Measurements from ENCODE around the gene LRRC52.

LRRC52 gene

GRCh38 chr1:165537356-165538109, 6.3 kb upstream of the LRRC52 start:
- no peak for DNase-seq (ENCODE audit: low spot score)

GRCh38 chr1:165539306-165539705, 4.5 kb upstream of the LRRC52 start:
- DNase-seq (ENCODE audit: low spot score) = no peak

GRCh38 chr1:165539908-165540307, 3.9 kb upstream of the LRRC52 start:
- DNase-seq (ENCODE audit: low spot score) = no peak

GRCh38 chr1:165542015-165542631, 1.7 kb upstream of the LRRC52 start:
- DNase-seq (ENCODE audit: low spot score) = no peak

- no peak for DNase-seq (ENCODE audit: low spot score)
Measured at GRCh38 chr1:165542647-165543046, 1.2 kb upstream of the LRRC52 start.

GRCh38 chr1:165544996-165545395, 1.2 kb downstream of the LRRC52 start:
- DNase-seq (ENCODE audit: low spot score) = no peak

GRCh38 chr1:165545974-165546373, 2.2 kb downstream of the LRRC52 start:
- DNase-seq (ENCODE audit: low spot score) = no peak

GRCh38 chr1:165549973-165550372, 6.2 kb downstream of the LRRC52 start:
- no peak for DNase-seq (ENCODE audit: low spot score)

GRCh38 chr1:165551469-165551868, 7.7 kb downstream of the LRRC52 start:
- no peak for DNase-seq (ENCODE audit: low spot score)

- DNase-seq (ENCODE audit: low spot score) = no peak
Measured at GRCh38 chr1:165560883-165561656, 17.3 kb downstream of the LRRC52 start.

GRCh38 chr1:165562571-165562970, 18.8 kb downstream of the LRRC52 start:
- no peak for DNase-seq (ENCODE audit: low spot score)

GRCh38 chr1:165563551-165563950, 19.8 kb downstream of the LRRC52 start:
- DNase-seq (ENCODE audit: low spot score) = no peak

GRCh38 chr1:165564561-165564960, 20.8 kb downstream of the LRRC52 start:
- DNase-seq (ENCODE audit: low spot score) = no peak

- no peak for DNase-seq (ENCODE audit: low spot score)
Measured at GRCh38 chr1:165565751-165566490, 22.1 kb downstream of the LRRC52 start.

GRCh38 chr1:165570078-165570477, 26.3 kb downstream of the LRRC52 start:
- DNase-seq (ENCODE audit: low spot score) = no peak

- DNase-seq (ENCODE audit: low spot score) = no peak
Measured at GRCh38 chr1:165573787-165574186, 30.0 kb downstream of the LRRC52 start.

- no peak for DNase-seq (ENCODE audit: low spot score)
Measured at GRCh38 chr1:165574295-165574694, 30.5 kb downstream of the LRRC52 start.

GRCh38 chr1:165575468-165576099, 31.8 kb downstream of the LRRC52 start:
- no peak for DNase-seq (ENCODE audit: low spot score)

GRCh38 chr1:165576536-165576935, 32.7 kb downstream of the LRRC52 start:
- DNase-seq (ENCODE audit: low spot score) = no peak

GRCh38 chr1:165577707-165578106, 33.9 kb downstream of the LRRC52 start:
- no peak for DNase-seq (ENCODE audit: low spot score)

GRCh38 chr1:165580931-165581871, 37.4 kb downstream of the LRRC52 start:
- peak; percentile 33 for DNase-seq (ENCODE audit: low spot score)

All from AG20443 (cell line).